Endometrium (tissue), 2 donors: ENCODE data around the gene TMEM165.

Experiments used
- FAIRE-seq: peaks from 2 replicates; lab custom pipeline; 2012; peaks lifted over from hg19 to GRCh38; lab: Jason Lieb, UNC
- donor health status: control.
- donor health status: control.

Gene TMEM165

DNA sequence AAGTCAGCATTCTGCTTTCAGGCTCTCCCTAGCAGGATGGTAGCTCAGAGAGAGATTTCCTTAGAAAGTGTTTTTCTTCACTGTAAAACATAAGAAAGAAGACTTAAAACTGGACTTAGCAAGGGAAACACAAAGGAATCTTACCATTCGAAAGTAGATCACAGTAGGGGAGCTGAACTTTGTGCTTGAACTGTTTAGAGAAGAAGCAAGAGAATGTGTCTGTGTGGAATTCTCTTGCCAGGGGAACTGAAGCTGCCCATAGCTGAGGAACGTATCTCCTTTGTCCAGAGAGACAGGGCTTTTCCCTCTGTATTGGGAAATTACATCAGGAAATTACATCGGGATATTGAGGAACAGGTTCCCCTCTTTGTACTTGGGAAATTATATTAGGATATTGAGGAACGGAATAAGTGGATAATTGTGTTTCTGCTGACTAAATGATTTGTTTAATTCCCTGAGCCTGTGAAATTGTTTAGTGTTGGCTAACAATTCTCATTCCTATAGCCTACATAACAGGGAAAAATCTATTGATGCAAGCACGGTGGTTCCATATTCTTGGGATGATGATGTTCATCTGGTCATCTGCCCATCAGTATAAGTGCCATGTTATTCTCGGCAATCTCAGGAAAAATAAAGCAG is 28.6 kb upstream of the TMEM165 start:
- FAIRE-seq, result no peak

DNA sequence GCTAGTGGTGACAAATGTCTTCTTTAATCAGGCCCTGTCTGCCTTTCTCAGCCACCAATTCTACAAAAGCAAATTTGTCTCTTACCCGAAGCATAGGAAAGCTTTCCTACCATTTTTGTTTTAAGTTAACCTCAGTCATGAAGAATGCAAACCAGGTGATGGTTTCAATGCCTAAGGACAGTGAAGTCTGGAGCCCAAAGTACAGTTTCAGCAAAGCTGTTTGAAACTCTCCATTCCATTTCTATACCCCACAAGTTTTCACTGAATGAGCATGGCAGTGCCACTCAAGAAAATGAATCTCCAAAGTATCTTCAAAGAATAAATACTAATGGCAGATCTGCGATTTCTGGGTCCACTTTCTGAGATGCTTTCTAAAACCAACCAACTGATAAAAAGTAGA is 25.8 kb upstream of the TMEM165 start:
- FAIRE-seq, result no peak

DNA sequence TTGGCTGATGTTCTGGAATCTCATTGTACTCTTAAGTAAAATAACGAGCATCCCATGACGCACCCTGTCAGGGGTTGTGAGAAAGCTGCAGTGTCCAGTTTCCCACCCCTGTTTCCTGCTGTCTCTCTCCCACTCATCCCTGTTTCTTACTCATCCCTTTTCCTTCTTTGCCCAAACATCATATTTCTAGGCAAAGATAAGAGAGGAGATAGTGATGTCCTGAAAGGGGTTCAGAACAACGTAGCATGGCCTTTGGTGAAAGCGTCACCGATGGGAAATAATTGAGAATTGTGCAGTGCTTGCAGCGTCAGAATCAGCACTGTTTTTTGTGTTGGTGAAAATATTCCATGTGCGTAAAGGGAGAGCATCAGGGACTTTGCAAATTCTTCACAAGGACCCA is 23.5 kb upstream of the TMEM165 start:
- no peak for FAIRE-seq

DNA sequence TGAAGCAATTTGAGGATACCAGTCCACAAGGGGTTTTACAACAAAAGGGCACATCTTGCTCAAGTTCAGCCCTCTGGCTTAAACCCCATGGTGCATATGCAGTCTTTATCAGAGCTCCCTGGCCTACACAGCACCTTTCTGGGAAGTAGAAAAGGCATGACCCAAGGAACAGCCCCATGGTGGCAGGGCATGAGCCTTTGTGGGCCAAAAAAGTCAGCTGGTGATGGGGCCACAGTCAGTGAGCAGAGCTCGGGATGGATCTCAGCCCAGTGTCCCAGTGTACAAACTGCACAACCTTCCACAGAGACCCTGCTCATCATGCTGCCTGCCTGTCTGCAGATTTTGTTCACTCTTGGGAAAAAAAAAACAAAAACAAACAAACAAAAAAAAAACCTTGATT is 22.3 kb upstream of the TMEM165 start:
- no peak for FAIRE-seq

DNA sequence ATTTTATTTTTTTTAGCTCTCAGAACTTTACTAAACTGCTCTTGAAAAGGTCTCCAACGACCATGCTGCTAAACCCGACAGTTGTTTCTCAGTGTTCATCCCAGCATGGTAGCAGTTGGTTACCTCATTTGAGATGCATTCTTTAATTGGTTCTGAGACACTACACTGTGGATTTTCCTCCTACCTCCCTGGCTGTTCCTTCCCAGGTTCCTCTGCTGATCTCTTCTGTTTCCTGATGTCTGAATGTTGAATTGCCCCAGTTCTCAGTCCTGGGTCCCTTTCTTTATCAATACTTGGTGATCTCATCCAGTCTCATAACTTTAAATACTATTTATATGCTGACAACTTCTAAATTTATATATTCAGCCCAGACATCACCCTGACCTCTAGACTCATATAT is 19.1 kb upstream of the TMEM165 start:
- no peak for FAIRE-seq

DNA sequence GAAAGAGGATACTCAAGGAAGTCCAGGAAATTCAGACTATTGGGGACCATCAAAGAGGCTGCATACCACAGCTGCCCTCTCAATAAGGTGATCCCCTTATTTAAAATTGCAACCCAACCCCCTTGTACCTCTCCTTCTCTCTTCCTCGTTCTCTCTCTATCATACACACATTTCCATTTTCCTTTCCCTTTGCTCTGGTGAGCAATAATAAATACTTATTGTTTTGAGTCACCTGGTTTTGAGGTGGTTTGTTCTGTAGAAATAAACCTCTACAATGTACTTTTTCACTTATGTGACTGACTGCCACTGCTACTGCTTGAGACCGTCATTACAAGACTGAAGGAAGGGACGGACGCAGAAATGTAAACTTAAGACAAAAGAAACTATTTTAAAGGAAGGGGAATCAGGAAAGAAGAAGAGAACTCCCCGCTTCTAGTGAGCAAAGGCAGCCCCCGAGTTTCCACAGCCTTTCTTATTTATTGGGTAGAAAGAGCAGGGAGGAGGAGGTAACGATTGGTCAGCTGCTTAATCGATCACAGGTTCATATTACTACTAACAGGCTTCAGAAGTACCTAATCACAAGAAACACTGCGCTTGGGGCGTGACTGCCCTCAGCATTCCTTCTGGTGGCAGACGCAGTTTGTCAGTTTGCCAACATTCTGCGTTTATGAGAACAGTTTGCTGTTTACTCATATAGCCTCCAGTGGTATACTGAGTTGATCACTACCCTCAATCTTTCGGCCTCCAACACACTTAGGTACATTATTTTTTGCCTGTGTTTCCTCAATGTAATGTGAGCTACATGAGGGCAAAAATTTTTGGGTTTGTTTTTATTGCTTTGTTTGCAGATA is 16.9 kb upstream of the TMEM165 start:
- no peak for FAIRE-seq

DNA sequence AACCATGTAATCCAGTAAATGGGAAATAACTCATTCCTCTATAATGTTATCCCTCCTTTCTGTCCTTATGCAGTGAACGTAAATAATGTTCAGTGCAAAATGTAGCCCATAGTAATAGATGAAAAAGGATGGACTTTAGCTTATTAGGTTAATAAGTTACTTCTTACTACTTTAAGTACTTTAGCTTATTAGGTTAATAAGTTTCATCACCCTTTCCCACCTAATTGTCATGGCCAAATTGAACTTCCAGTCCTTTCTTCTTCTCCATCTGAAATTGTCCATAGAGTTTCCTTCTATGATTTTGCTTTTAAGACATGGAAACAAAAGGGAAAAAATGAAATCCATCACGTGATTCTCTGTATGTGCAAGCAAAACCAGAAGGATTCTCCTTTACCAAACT is 15.2 kb upstream of the TMEM165 start:
- no peak for FAIRE-seq

DNA sequence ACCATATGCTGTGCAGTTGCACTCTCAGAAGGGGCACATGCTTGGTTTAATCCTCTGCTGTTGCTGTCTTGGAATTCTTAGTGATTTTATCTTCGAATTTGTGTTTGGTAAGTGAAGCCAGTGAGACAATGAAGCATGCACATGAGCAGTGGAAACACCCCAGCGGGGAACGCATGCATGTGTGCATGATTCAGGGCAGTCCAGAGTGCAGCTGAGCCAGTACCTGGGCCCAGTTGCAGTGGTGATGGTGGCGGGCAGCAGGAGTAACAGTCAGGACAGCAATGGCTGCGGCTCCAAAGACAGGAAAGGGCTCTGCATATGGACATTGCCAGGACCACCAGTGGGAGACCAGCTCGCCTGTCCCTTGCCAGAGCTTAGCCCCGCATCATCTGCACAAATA is 14.3 kb upstream of the TMEM165 start:
- no peak for FAIRE-seq

DNA sequence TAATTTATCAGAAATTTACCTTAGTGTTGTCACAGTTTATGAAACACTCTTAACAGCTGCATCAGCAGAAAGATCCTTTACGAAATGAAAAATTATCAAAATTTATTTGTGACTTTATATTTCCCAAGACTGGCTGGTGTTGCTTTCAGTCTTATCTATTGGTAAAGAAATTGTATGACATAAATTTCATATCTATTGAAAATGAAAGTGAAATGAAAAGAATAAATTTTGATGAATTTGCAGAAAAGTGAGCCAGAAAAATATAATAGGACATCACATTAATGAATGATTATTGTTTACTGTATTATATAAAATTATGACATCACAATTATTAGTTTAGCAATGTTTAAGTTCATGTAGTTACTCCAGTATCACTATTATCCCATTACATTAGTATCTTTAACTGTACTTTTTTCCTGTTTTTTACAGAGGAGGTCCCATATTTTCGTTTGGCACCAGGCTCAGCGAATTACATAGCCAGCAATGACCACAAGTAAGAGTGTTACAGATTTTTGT is 13.2 kb upstream of the TMEM165 start:
- no peak for FAIRE-seq

DNA sequence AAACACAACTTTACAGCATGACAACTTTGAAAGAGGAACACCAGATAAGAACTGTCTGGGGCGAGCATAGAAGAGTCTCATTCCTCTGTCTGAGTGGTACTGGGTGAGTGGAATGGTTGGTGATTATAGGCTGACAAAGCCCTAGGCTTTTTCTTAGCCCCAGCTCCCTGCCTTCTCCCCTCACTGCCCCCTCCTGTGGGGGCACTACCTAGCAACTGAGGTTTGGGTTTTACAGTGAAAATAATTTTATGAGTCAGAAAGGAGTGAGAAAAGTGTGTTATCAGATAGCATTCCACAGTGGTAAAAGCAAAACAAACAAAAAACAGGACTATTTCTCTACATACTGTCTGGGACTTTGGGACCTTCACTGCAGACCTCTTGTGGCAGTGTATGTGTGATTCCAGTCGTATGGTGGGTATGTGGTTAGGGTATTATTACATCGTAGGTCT is 10.5 kb upstream of the TMEM165 start:
- no peak for FAIRE-seq

DNA sequence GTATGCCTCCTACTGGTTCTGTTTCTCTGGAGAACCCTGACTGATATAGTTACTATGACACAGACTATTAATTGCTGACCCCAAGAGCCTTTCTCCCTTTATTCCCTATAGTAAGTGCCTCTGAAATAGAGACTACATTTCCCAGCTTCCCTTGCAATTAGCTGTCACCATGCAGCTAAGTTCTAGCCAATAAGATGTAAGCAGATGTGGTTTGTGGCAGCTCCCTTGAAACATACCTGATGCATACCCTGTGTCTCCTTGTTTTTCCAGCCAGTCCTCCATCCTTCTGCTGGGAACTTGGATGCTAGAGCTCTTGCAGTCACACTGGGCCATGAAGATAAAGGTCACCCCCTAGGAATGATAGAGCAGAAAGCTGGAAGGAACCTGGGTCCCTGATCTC is 9.7 kb upstream of the TMEM165 start:
- FAIRE-seq, result no peak

DNA sequence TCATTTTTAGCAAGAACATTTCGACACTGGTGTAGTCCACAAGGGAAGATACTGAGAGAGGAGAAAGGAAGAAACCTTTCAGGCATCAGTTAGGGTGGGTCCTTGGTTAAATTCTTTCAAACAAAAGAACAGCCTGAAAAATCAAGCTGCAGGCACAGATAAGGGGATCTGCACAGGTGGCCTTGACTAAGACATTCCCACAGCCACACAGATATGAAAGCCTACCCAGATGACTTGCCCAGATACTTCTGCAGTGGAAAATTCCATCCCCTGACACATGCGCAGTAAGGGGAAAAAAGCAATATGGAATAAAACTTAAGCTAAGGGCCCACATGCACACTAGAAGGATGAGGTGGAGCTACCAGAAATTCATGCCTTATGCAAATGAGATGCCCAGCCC is 8.9 kb upstream of the TMEM165 start:
- FAIRE-seq, result no peak

DNA sequence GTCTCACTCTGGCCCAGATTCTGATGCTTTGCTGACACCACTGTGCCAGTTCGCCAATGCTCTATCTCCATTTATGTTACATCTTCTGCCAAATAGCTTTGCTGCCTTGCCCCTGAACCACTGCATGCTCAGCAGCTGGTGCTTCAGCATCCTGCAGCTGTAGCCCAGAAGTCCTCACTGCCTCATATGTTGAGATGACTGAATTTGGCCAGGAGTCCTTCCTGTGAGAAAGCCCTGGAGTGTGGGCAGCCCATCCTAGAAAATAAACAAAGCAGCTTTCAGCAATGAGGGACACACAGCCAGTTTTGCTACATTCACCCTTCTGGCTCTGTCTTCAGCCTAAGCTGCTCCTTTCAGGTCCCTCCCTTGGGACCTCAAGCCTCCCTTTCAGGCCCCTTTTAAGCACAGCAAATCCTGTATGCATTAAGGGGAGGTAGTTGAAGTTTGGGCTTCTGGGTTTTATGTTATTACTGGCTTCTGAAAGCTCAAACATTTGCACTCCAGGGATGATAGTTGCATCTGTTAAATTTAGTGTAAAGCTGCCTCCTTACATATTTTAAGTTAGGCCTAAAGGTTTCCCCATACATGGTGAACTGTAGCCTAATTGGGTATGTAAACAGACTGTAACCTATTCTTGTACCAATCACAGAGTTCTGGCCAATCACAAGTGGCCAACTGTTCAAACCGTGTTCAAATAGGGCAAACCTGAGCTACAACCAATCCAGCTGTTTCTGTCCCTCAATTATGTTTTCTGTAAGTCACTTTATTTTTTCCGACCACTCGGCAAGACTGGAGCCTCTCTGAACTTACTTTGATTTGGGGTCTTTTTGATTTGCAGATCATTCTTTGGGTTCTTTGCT is 2.1 kb upstream of the TMEM165 start:
- no peak for FAIRE-seq

DNA sequence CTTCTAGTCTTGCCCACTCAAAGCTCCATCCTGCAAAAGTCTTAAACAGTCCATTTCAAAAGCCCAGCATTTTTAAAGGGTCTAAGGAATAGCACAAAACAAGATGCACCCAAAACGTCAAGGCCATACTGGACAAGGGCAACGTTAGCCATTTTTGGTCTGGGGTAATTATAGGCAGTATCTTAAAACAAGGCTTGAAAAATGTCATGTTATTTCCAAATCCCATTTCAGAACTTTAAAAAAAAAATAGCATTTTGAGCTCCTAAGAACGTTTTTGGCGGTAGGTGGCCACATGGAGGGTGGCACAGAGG is 584 bp upstream of the TMEM165 start:
- no peak for FAIRE-seq

DNA sequence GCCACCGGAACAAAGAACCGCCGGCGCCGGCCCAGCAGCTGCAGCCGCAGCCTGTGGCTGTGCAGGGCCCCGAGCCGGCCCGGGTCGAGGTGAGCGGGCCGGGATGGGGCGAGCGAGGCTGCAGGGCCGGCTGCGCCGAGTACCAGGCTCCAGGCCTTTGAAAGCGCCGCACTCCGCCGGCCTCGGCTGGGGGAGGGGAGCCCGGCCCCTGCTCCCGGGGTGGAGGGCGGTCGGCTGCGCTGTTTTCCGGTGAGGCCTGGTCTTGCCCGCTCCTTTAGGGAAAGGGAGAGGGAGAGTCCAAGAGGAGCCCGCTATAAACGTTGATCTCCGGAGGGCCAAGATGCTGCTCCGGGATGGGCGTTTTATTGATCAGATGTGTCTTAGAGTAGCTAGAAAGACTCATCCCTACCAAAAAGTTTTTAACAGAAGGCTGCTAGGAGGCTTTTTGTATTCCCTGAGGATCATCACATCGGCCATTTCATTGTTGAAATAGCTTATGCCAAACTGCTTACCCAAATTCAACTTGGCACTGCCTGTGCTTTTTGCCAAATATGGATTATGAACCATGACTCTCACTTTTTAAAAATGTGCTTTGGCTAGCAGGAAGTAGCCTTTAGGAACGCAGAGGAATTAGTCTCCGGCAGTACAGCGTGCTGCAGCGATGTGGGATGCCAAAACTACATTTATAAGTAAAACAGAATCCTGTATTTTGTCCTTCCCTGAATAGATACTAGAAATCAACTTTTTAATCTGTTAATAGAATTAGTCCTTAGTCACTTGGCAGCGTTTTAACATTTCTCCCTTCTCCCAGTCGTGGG is 760 bp downstream of the TMEM165 start:
- FAIRE-seq, result no peak

DNA sequence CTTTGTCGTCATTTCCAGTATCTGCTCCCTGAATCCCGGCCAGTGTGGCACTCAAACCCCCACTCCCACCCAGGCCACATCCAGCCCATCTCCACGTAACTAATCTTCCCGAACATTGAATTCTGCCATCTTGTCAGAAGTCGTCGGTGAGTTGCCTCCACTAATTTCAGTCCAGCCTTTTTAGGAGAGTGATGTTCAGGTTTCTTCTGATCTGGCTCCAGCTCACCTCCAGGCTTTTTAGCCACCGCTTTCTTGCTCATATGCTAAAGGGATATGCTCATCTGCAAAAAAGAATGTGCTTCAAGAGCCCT is 1.3 kb downstream of the TMEM165 start:
- FAIRE-seq, result no peak

DNA sequence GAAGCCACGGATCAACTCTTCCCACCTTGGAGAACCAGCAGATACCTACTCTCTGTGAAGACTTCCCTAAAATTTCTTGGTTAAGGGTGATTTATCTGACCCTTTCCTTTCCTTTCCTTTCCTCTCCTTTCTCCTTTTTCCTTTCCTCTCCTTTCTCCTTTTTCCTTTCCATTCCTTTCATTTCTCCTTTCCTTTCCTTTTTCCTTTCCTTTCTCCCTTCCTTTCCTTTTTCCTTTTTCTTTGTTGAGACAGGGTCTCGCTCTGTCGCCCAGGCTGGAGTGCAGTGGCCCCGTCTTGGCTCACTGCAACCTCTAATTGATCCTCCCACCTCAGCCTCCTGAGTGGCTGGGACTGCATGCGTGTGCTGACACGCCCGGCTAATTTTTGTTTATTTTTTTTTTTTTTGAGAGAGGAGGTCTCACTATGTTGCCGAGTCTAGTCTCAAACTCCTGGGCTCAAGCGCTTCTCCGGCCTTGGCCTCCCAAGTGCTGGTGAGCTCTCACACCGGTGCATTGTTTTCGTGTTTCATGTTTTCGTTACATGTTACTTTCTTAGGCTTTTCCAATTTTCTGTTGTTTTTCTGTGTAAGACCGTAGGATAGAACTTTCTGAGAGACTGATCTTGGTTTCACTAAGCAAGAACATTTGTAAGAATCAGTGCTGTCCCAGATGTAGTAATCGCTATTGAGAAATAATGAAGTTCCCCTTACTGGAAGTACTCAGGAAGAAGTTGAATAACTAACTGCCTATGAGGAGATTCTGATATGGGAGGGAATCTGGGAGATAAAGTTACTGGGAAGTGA is 2.0 kb downstream of the TMEM165 start:
- FAIRE-seq, result no peak

DNA sequence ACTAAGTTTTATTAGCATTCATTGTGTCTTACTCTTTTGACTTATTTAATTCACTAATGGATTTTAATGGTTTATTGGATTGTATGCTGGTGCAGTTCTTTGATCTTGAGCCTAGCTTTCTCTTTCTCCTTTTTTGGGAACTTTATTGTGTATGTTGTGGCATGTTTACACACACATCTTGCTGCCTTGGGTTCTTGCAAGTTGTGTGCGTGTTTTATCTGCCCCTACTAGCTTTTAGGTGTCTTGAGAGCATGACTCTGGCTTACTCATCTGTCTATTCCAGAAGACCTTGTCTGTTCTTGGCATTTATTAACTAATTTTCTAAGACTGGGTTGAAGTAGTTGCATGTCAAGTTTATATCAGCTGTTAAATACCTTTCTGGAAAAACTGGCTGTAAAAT is 2.7 kb downstream of the TMEM165 start:
- no peak for FAIRE-seq

DNA sequence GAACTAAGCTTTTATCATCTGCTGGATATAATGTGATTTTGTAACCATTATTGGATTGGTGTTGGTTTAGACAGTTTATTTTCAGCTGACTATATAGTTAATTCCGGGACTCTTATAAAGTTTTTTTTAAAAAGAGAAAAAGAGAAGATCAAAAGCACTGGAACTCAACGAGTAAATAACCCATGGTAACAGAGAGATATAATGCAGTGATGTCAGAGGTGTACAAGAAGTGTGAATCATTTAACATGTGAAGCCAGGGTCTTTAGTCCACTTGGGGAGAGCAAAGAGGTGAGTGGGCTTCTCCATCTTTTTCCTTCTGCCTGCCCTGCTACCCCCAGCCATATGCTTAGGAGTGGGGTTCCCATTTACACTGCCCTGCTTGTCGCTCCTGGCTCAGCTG is 3.2 kb downstream of the TMEM165 start:
- no peak for FAIRE-seq

DNA sequence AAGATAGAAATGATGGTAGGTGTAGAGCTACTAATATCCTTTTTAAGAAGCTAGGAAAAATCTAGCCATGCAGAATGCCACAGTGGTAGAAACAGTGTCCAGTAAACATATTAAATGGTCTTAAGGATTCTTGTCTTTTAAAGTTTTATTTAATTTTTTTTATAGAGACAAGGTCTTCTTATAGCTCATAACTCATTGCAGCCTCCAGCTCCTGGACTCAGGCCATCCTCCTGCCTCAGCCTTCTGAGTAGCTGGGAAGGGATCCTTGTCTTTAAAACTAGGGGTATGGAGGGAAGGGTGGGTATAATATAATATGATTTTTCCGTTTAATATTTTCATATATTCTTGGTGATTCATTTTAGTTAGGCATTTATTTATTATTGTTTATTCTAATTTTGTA is 3.8 kb downstream of the TMEM165 start:
- FAIRE-seq, result no peak

DNA sequence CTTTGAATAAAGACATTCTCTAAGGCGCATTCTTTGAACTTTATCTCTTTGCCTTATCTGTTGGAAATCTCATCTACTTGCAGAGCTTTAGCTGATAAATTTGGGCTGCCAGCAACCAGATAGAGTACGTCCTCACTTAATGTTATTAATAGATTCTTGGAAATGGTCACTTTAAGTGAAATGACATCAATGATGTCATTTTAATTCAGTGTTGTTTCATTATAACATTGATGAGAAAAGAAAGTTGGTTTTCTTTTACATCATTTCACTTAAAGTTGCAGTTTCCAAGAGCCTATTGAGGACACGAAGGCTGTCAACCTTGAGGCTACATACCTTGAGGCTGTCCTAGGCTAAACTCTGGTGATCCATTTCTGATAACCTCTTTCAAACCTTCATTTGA is 9.3 kb downstream of the TMEM165 start:
- no peak for FAIRE-seq
